Epidermal melanocyte (primary cell): Measurements from ENCODE around the gene TMEM106B.
A peak's percentile ranks its signal among the peaks of the same experiment; 100 is the strongest.
"Not testable (repeated sequence)": the region's sequence is repeated elsewhere in the genome, so short reads cannot be mapped to it uniquely, and the experiment has no call there.

Experiments used
- DNase-seq: peaks from one replicate; pipeline ENCODE4 v3.0.0; 2011; ENCODE audit warnings: low spot score; ENCODE audit not compliant: insufficient read length

Gene TMEM106B

GRCh38 chr7:12211054-12211710, at the start of gene TMEM106B:
TMEM106B (plus strand) TSS chr7:12211294; CDS start chr7:12214811, 3,517 bp downstream.
- DNase-seq: peak; percentile 81

DNA sequence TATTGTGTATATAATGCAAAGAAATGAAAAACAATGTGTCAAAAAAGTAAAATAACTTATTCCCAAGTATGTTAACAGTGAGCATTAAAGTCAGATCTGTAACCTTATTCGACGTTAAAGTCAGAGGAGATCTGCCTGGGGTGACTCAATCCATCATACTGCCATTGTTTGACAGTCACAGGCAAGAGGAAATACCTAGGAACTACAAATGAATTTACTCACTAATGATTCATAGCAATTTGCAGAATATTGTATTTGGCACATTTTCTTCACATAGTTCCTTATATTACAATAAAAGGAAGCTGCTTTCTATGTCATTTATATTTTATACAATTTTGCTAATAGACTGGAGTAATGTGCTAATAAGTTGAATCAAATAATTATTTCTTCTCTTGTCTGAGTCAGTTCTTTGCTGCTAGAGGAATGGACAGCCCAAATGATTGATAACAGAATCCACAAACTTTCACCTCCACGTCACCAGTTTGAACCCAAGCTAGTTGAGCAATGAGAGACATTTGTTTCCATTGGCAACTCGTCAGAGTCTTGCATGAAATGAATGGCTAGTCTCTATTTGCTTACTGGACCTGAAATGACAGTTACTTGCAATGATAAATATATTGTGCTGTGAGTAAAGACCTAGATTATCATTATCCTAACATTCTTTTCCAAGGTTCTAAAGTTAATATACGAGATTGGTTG, 48.5 kb upstream of the TMEM106B start:
- DNase-seq: no peak

GRCh38 chr7:12168065-12168464, 43.0 kb upstream of the TMEM106B start:
- not testable (repeated sequence) for DNase-seq

GRCh38 chr7:12169981-12170820, 40.9 kb upstream of the TMEM106B start:
- DNase-seq: not testable (repeated sequence)

GRCh38 chr7:12173671-12174070, 37.4 kb upstream of the TMEM106B start:
- DNase-seq: no peak

DNA sequence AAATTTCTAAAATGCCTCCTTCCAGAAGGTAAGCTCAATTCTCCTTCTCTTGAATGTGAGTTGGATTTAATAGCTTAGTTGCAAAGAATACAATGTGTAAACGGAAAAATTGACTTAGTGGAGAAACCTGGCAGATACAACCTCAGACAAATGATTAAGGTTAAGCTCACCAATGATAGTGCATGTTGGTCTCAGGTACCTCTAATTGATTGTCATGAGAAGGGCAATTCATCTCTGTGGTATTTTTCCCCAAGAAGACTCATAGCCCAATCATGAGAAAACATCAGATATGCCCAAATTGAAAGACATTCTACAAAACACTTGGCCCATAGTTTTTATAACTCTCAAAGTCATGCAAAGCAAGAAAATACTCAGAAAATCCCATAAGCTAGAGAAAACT, 36.2 kb upstream of the TMEM106B start:
- no peak for DNase-seq

GRCh38 chr7:12178317-12178716, 32.8 kb upstream of the TMEM106B start:
- DNase-seq: no peak

DNA sequence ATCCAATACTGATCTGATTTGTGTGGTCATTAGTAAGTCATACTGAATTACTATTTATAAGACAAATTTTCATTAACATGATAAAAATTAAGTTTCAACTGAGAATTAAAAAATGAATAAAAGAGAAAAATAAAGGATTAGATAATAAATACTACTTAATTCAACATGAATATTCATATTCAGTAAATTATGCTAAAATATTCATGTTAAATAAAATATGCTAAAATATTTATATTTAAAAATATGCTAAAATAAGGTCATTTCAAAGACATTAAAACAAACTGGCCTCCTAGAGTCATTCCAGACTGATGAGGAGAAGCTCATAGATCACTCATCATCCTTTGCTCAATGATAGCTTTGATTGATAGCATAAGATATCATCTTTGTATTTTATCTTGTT, 16.7 kb upstream of the TMEM106B start:
- no peak for DNase-seq

DNA sequence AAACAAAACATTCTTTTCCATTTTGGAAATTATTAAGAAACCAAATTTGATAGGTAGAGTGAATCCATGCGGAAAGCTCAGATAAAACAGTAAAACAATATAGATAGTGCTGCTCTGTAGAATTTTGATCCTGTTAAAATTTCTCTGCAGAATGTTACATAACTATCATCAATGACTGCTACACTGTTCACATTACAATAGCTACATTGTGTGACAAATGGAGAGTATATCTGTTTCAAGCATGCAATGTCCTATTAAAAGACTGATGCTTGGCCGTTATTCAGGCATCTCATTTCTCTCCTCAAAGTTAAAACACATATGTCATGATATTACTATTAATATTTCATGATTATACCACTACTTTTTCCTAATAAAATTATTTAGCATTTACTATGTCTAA, 14.7 kb upstream of the TMEM106B start:
- DNase-seq: no peak

DNA sequence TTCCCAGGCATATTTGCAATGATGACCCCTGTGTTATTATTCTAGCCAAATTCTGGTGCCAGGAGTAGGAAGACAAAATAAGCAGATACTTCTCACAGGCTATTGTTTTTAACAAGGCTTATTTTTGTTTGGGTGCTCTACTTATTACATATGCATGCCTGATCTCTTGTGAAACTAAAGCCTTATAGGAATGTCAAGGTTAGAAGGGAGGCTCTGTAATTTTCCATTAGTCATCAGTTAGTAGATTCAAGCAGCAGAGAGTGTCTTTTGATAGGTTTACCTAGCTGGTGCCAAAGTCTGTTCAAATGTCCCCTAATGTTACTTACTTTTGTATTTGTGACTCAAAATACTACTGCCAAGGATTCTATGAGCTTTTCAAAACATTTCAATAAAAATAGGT, 11.7 kb upstream of the TMEM106B start:
- no peak for DNase-seq

DNA sequence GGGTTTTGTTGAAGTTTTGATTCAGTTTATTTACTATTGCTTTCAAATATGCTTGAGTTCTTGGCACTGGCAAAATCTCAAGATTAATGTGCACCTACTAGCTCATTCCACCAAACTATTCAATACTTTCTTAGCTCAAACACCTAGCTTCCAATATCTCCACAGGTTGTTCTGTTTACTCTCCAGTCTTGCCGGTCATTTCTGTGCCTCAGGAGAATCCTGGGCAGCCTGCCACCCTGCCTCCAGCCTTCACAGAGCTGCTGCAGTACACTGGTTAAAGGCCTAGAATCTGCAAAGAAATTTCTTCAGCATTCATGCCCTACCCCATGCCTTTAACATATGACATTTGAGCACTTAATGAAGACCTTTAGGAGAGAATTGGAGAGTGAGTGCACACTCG, 4.0 kb upstream of the TMEM106B start:
- no peak for DNase-seq

DNA sequence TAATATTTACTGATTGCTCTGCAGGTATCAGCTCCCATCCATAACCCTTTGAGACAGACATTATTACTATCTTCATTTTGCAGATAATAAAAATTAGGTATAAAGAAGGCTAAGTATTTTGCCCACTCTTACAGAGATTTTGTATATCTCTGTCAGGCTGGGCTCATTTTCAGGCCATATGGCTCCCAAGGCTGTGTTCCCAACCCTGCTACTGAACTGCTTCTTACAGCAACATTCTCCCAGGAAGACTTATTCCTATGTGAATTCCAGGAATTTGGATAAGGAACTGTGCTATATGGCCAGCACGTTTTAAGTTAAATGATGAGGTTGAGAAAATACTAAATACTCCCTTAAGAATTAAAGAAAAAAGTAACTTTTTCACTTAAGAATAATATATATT, 1.9 kb upstream of the TMEM106B start:
- DNase-seq: no peak

GRCh38 chr7:12210179-12211053, 678 bp upstream of the TMEM106B start:
- DNase-seq: no peak

DNA sequence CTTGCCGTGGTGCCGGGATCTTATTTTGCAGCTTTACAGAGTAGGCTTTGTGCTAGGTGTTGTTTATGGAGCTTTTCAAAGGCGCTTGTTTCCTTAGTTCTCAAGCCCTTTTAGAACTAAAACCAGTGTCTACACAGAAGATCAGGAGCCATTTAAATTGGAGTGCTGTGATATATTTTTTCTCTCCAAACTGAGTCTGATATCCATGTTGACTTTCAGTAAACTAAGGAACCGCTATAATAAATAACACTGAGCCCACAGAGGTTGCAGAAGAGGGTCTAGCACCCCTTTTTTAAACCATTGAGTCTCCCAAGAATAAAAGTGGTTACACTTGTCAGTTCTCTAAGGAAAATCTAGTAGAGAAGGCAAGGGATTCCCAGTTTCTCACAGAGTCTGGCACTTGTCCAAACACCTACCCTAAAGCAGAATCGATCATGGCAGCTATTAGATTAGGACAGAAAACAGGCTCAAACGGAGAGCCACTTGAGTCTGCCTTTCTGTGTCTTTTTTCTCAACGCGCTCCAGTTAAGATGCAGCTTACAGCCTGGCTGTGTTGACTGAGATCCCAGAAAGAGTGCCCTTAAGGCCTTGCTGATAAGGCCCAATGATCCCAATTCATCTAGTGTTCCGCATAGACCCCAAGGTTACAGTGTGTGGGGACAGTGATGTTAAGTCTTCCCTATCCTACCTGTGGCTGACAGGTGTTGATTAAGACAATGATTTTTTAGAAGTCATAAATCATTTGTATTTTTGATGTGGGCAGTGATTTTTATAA, 804 bp downstream of the TMEM106B start:
- DNase-seq: no peak

GRCh38 chr7:12217311-12217710, 6.2 kb downstream of the TMEM106B start:
- no peak for DNase-seq

DNA sequence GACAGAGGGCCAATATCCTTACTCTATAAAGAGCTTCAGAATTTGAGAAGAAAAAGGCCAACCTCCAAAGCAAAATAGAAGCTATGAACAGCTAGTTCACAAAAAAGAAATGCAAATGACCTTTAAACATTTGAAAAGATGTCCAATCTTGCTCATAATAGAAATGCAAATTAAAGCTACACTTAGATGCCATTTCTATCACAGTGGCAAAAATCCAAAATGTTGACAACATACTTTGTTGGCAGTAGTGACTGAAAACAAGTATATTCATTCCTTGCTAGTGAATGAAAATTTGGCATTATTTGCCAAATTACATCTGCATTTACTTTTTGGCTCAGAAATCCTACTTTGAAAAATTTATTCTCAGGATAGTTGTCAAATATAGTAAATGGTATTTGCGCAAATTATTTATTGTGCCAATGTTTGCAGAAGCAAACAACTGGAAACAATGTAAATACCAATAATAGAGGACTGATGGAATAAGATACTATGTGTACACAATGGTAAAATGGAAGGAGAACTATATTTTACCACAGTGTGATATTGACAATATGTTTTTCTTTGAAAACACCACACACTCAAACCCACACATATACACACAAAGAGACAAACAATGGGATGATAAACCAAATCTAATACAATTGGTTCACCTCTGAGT, 9.4 kb downstream of the TMEM106B start:
- no peak for DNase-seq

- no peak for DNase-seq
These were observed 10.3 kb downstream of the TMEM106B start for GRCh38 chr7:12221414-12221813.

GRCh38 chr7:12222889-12223579, 11.9 kb downstream of the TMEM106B start:
- no peak for DNase-seq

DNA sequence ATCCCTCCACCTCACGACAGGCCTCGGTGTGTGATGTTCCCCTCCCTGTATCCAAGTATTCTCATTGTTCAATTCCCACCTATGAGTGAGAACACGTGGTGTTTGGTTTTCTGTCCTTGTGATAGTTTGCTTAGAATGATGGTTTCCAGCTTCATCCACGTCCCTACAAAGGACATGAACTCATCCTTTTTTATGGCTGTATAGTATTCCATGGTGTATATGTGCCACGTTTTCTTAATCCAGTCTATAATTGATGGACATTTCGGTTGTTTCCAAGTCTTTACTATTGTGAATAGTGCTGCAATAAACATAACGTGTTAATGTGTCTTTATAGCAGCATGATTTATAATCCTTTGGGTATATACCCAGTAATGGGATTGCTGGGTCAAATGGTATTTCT, 13.9 kb downstream of the TMEM106B start:
- DNase-seq: not testable (repeated sequence)
